ENCODE results near the gene GPAM.

- no peak for TF ChIP-seq POLR2AphosphoS5 (IDR thresholded peaks at IDR 0.05; ENCODE audit: insufficient read depth in 1 of 2, low read depth in 1 of 2)
- no peak for TF ChIP-seq CTCF (IDR thresholded peaks at IDR 0.05)
These were observed 51.1 kb downstream of the GPAM start for GRCh38 chr10:112132435-112132834.

Measured in vagina (tissue), 2 donors.